BJ (cell line): Measurements from ENCODE around the gene OAS2. TPM values are rescaled to one million over a fixed set of nuclear protein-coding genes. Genes with fewer than 3 reads are reported as not detected.

Source experiments
- CTCF ChIA-PET: fragments of 350-600 bp; formaldehyde crosslinking; extraction: SDS; loops from one replicate; lab custom pipeline; 2021; ENCODE audit warnings: antibody characterized with exemption, inconsistent platforms; lab: Yijun Ruan, JAX
- POLR2A ChIA-PET: fragments of 300-600 bp; sonication (Branson Sonifier 250); formaldehyde crosslinking; extraction: SDS; loops from one replicate; lab custom pipeline; 2021; ENCODE audit warnings: antibody characterized with exemption; lab: Charles Lee
- DNase-seq: peaks from one replicate; pipeline ENCODE4 v3.0.0-alpha.2; 2011; ENCODE audit warnings: low read depth
- H3K27me3 ChIP-seq: 2 replicates; pipeline ENCODE4 v1.6.0; 2011; ENCODE audit warnings: low read length; ENCODE audit not compliant: control insufficient read depth, insufficient read depth
- H3K36me3 ChIP-seq: 2 replicates; pipeline ENCODE4 v1.5.1; 2011; ENCODE audit warnings: low read length; ENCODE audit not compliant: control insufficient read depth, insufficient read depth
- H3K4me3 ChIP-seq: 2 replicates; pipeline ENCODE4 v1.5.1; 2011; ENCODE audit warnings: low read depth, mild to moderate bottlenecking, control low read depth, low read length
- polyA plus RNA-seq: library from polyadenylated mRNA; depleted of rRNA; stranded (reverse); fragments of >200 nt; gene quantifications from 2 replicates; pipeline ENCODE4 v1.2.3, GENCODE V29; 2011
- TF ChIP-seq, protein P1 (sequence below): IDR thresholded peaks from 2 replicates; pipeline ENCODE4 v1.5.1; 2011; ENCODE audit warnings: low read depth, mild to moderate bottlenecking, control low read depth, inconsistent platforms, low read length, moderate library complexity; ENCODE audit not compliant: insufficient read depth

The OAS2 gene
- polyA plus RNA-seq, 1 experiment: 1.2 TPM

DNA sequence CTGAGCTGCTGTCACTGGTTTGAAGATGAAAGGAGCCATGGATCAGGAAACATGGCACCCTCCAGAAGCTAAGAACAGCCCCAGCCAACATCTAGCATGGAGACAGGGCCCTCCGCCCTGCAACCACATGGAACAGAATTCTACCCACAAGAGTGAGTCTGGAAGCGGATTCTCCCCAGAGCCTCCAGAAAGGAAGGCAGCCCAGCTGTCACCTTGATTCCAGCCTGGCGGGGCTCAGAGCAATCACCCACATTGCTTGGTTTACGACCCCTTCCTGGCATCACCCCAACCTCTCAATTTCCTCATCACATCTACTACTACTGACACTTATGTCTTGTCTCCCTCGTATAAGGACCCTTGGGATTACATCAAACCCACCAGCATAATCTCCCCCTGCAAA lies 38.5 kb downstream of the OAS2 start:
- TF ChIP-seq, protein P1, sequence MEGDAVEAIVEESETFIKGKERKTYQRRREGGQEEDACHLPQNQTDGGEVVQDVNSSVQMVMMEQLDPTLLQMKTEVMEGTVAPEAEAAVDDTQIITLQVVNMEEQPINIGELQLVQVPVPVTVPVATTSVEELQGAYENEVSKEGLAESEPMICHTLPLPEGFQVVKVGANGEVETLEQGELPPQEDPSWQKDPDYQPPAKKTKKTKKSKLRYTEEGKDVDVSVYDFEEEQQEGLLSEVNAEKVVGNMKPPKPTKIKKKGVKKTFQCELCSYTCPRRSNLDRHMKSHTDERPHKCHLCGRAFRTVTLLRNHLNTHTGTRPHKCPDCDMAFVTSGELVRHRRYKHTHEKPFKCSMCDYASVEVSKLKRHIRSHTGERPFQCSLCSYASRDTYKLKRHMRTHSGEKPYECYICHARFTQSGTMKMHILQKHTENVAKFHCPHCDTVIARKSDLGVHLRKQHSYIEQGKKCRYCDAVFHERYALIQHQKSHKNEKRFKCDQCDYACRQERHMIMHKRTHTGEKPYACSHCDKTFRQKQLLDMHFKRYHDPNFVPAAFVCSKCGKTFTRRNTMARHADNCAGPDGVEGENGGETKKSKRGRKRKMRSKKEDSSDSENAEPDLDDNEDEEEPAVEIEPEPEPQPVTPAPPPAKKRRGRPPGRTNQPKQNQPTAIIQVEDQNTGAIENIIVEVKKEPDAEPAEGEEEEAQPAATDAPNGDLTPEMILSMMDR: no peak
- Histone ChIP-seq H3K36me3 (no peaks in the 10 kb centered on the region), H3K4me3 (no peak overlapping the region), H3K27me3 (peaks cover 3% of the 10 kb centered on the region; the same call in 1 of the 2 replicates)
- CTCF ChIA-PET: interaction anchor here (1.2 kb wide), 1 partner anchor 10 kb away, joined by 5 read pairs; no protein-coding TSS in a partner anchor
- POLR2A ChIA-PET: no interaction called here
- DNase-seq: no peak

DNA sequence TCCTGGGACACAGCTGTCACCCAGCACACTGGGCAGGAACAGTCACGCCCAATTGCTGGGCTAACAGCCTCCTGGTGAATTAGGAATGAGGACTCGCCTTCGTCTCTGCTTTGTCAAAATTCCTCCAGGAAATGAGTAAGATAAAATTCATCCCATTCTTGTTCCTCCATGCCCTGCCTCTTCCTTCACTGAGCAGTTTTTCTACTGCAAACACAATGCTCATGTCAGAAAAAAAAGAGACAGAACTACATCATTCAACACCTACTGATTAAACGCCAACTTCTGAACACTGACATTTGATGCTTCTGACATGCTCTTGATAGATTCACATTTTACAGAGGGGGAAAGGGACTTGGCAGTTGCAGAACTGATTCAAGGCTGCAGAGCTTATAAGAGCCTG lies 40.7 kb downstream of the OAS2 start:
- no peak for DNase-seq
- ChIA-PET CTCF (interaction anchor here (0.7 to 0.8 kb wide), 2 partner anchors 25 to 41 kb away, joined by 3 read pairs; no protein-coding TSS in a partner anchor), POLR2A (no interaction called here)
- Histone ChIP-seq H3K27me3 (peaks cover 3% of the 10 kb centered on the region; the same call in 1 of the 2 replicates), H3K36me3 (no peaks in the 10 kb centered on the region), H3K4me3 (no peak overlapping the region)
- TF ChIP-seq, protein P1: no peak

DNA sequence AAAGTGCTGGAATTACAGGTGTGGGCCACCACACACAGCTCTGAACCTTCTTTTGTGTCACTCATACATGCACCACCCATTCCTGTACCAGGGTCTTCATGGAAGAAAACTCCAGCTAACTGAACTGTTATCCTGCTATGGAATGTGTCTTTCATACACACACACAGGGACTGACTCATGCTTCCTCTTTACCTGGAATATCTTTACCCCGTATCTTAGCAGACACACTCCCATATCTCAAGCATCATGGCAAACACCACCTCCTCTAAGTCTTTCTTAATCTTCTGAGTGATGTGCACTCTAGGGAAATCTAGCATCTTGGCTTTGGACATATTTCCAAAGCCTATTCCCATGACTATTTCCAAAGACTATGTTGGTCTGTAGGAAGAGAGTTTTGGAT lies 43.2 kb downstream of the OAS2 start:
- Histone ChIP-seq H3K27me3 (no peaks in the 10 kb centered on the region), H3K4me3 (no peak overlapping the region), H3K36me3 (no peaks in the 10 kb centered on the region)
- DNase-seq: no peak
- TF ChIP-seq, protein P1: no peak
- ChIA-PET POLR2A (interaction anchor here (0.7 kb wide), 1 partner anchor 14 kb away, joined by 3 read pairs; no protein-coding TSS in a partner anchor), CTCF (interaction anchor here (1.3 to 1.6 kb wide), 4 partner anchors 13 to 29 kb away, joined by 4 to 5 read pairs (median 4); no protein-coding TSS in a partner anchor)

DNA sequence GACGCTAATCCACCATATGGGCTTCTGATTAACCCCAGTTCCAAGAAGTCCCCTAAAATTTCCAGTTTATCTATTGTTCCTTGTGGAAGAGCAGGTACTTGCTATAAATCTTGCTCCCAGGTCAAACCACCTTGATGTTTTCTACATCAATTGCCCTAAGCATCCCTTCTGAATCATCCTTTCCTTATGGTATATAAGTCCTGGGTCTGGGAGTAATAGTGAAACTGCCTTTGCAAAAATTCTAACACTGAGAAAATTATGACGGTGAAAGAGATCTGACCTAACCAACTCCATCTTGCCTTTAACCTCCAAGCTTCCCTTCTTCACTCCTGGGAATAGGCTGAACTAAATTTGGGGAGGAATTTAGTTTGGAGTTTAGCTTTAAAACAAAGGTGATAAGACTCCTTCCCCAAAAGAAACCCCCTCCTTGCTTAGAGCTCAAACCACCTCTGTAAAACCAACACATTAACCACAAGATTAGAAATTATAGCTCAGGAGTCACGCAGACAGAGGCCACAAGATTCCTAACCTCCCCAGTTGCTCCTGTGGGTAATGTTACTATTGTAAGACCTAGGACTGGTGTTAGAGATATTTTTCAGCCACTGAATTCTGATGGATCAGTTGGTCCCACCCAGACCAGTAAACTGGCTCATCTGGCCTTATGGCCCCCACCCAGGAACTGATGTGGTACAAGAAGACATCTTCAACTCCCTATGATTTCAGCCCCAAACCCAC lies 44.4 kb downstream of the OAS2 start:
- H3K4me3 ChIP-seq: no peak overlapping the region
- POLR2A ChIA-PET: no interaction called here
- DNase-seq: no peak
- H3K36me3 ChIP-seq: no peaks in the 10 kb centered on the region
- TF ChIP-seq, protein P1: no peak
- peaks cover 1% of the 10 kb centered on the region; the same call in 1 of the 2 replicates for H3K27me3 ChIP-seq
- CTCF ChIA-PET: interaction anchor here (1.3 kb wide), 2 partner anchors 14 to 30 kb away, joined by 4 to 5 read pairs; no protein-coding TSS in a partner anchor

DNA sequence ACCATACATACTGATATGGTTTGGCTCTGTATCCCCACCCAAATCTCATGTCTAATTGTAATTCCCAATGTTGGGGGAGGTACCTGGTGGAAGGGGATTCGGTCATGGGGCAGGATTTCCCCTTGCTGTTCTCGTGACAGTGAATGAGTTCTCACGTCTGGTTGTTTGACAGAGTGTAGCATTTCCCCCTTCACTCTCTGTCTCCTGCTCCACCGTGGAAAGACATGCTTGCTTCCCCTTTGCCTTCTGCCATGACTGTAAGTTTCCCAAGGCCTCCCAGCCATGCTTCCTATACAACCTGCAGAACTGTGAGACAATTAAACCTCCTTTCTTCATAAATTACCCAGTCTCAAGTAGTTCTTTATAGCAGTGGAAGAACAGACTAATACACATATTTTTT lies 49.4 kb downstream of the OAS2 start:
- CTCF ChIA-PET: interaction anchor here (0.7 kb wide), 1 partner anchor 35 kb away, joined by 3 read pairs; no protein-coding TSS in a partner anchor
- no peak for DNase-seq
- TF ChIP-seq, protein P1: no peak
- POLR2A ChIA-PET: no interaction called here
- Histone ChIP-seq H3K36me3 (no peaks in the 10 kb centered on the region), H3K27me3 (peaks cover 1% of the 10 kb centered on the region; the same call in 1 of the 2 replicates), H3K4me3 (no peak overlapping the region)
